Liver (tissue), 3 donors: ENCODE measurements around the gene NTNG1.

ENCODE experiments used
- CTCF ChIP-seq: fragments of 150-350 bp; IDR thresholded peaks from 2 replicates; pipeline ENCODE4 v1.5.1; 2017; ENCODE audit warnings: improper control_type of control experiment, low read depth, low read length; ENCODE audit not compliant: missing input control
- GABPA ChIP-seq, 2 donors: IDR thresholded peaks in 1 of 2; conservative IDR thresholded peaks in 1 of 2; 2 replicates each; pipeline ENCODE4 v1.6.1; 2016; ENCODE audit warnings: antibody characterized with exemption in 2 of 2, mild to moderate bottlenecking in 1 of 2, moderate library complexity in 1 of 2
- RAD21 ChIP-seq, 2 donors: IDR thresholded peaks; 2 replicates each; pipeline ENCODE4 v1.6.1; 2016; ENCODE audit warnings: antibody characterized with exemption in 2 of 2, mild to moderate bottlenecking in 2 of 2
- SP1 ChIP-seq: IDR thresholded peaks from 2 replicates; pipeline ENCODE4 v1.6.1; 2018; ENCODE audit warnings: antibody characterized with exemption, mild to moderate bottlenecking
- YY1 ChIP-seq: IDR thresholded peaks from 2 replicates; pipeline ENCODE4 v1.6.1; 2016; ENCODE audit warnings: antibody characterized with exemption, mild to moderate bottlenecking
- donor health status: healthy.
- donor health status: healthy.

GRCh38 chr1:107184888-107185287, 44.0 kb downstream of the NTNG1 start:
- TF ChIP-seq CTCF (no peak), RAD21 (IDR thresholded peaks at IDR 0.05) (no peak), SP1 (no peak), YY1 (no peak), GABPA (IDR thresholded peaks at IDR 0.05 in 1 of 2, conservative IDR thresholded peaks at IDR 0.05 in 1 of 2) (no peak)
